GM21526 (cell line): Measurements from ENCODE around the gene DPH1.
"Not testable (repeated sequence)": the region's sequence is repeated elsewhere in the genome, so short reads cannot be mapped to it uniquely, and the experiment has no call there.

Source experiments
- ATAC-seq: cut with Tn5 transposase; IDR thresholded peaks from one replicate; pipeline ENCODE4 v1.9.1; 2021; ENCODE audit warnings: moderate library complexity; ENCODE audit not compliant: unreplicated experiment, low FRiP score

DPH1 gene

GRCh38 chr17:2004435-2004952 is 25.5 kb upstream of the DPH1 start:
- ATAC-seq: no peak

- no peak for ATAC-seq
These were observed 21.4 kb upstream of the DPH1 start for GRCh38 chr17:2008332-2009126.

GRCh38 chr17:2009737-2010136 is 20.2 kb upstream of the DPH1 start:
- no peak for ATAC-seq

- no peak for ATAC-seq
These were observed 18.3 kb upstream of the DPH1 start for GRCh38 chr17:2011411-2012371.

- ATAC-seq: no peak
These were observed 17.5 kb upstream of the DPH1 start for GRCh38 chr17:2012499-2012898.

GRCh38 chr17:2013220-2013993 is 16.5 kb upstream of the DPH1 start:
- ATAC-seq: not testable (repeated sequence)

- ATAC-seq: no peak
These were observed 16.0 kb upstream of the DPH1 start for GRCh38 chr17:2013994-2014317.

- ATAC-seq: no peak
These were observed 14.6 kb upstream of the DPH1 start for GRCh38 chr17:2015314-2015713.

GRCh38 chr17:2016494-2016893 is 13.5 kb upstream of the DPH1 start:
- no peak for ATAC-seq

- no peak for ATAC-seq
These were observed 12.5 kb upstream of the DPH1 start for GRCh38 chr17:2017274-2017941.

GRCh38 chr17:2018716-2019510 is 11.0 kb upstream of the DPH1 start:
- no peak for ATAC-seq

- ATAC-seq: no peak
These were observed 10.2 kb upstream of the DPH1 start for GRCh38 chr17:2019723-2020122.

- ATAC-seq: no peak
These were observed 9.2 kb upstream of the DPH1 start for GRCh38 chr17:2020721-2021120.

GRCh38 chr17:2022647-2023240 is 7.2 kb upstream of the DPH1 start:
- ATAC-seq: no peak

GRCh38 chr17:2023256-2023655 is 6.7 kb upstream of the DPH1 start:
- no peak for ATAC-seq

- no peak for ATAC-seq
These were observed 6.0 kb upstream of the DPH1 start for GRCh38 chr17:2023692-2024571.

GRCh38 chr17:2024572-2025219 is 5.3 kb upstream of the DPH1 start:
- no peak for ATAC-seq

- no peak for ATAC-seq
These were observed 4.7 kb upstream of the DPH1 start, which contains the start of gene RTN4RL1 for GRCh38 chr17:2025220-2025621. Gene RTN4RL1, minus strand, starts transcription at chr17:2025334. Its CDS starts 469 bp downstream, at chr17:2024865.
